Heart right ventricle (tissue), 16 donors: Measurements from ENCODE around the gene ZNF679. TPM values are rescaled to one million over a fixed set of nuclear protein-coding genes. Genes with fewer than 3 reads are reported as not detected.
"Not testable (repeated sequence)": the region's sequence is repeated elsewhere in the genome, so short reads cannot be mapped to it uniquely, and the experiment has no call there.

ENCODE experiments used
- ATAC-seq, 8 donors: fragments of 200-7000 bp; cut with Tn5 transposase; one replicate each; pipeline ENCODE4 v1.9.1; 2020; ENCODE audit warnings: mild to moderate bottlenecking in 8 of 8, moderate library complexity in 8 of 8, moderate number of reproducible peaks in 1 of 8
- DNase-seq, 2 donors: peaks; one replicate each; pipeline ENCODE4 v3.0.0-alpha.2; 2020
- H3K27ac ChIP-seq, 10 donors: fragments of 200-600 bp; sonication (generic) in 2 of 10; one replicate each; pipeline versions ENCODE4 v1.5.0 to v1.8.0; 2020 to 2022; ENCODE audit warnings: mild to moderate bottlenecking in 3 of 10
- H3K27me3 ChIP-seq, 7 donors: fragments of 200-600 bp; one replicate each; pipeline ENCODE4 v1.8.0; 2021 to 2022; ENCODE audit warnings: mild to moderate bottlenecking in 2 of 7
- H3K36me3 ChIP-seq, 9 donors: fragments of 200-600 bp; sonication (generic) in 1 of 9; one replicate each; pipeline versions ENCODE4 v1.5.0 to v1.8.0; 2020 to 2022; ENCODE audit warnings: mild to moderate bottlenecking in 2 of 9
- H3K4me1 ChIP-seq, 9 donors: fragments of 200-600 bp; sonication (generic) in 1 of 9; one replicate each; pipeline versions ENCODE4 v1.5.0 to v1.8.0; 2020 to 2022; ENCODE audit warnings: mild to moderate bottlenecking in 4 of 9
- H3K4me3 ChIP-seq, 10 donors: fragments of 200-600 bp; sonication (generic) in 2 of 10; one replicate each; pipeline versions ENCODE4 v1.5.0 to v1.8.0; 2020 to 2022; ENCODE audit warnings: mild to moderate bottlenecking in 7 of 10, moderate library complexity in 2 of 10
- H3K9me3 ChIP-seq, 11 donors: fragments of 200-600 bp in 10 of 11; sonication (generic) in 2 of 11; one replicate each; pipeline versions ENCODE4 v1.5.0 to v1.8.0; 2013 to 2022; ENCODE audit warnings: mild to moderate bottlenecking in 2 of 11, control low read depth in 1 of 11, moderate library complexity in 1 of 11
- whole genome bisulfite sequencing, 2 donors: extraction: QIAGEN DNeasy Blood & Tissue Kit; methylation state at CpG; one replicate each; pipeline ENCODE4 v1.1.7; 2013; ENCODE audit warnings: inconsistent platforms in 1 of 2; 5-methylcytosine and 5-hydroxymethylcytosine counted together
- intact Hi-C, 10 donors: fragments of 100-400 bp; cut with DNase I; formaldehyde crosslinking; loops; one replicate each; pipeline versions ENCODE4 v1.11.1 to v1.14.2; 2022
- polyA plus RNA-seq, 2 donors: library from polyadenylated mRNA; stranded (reverse); fragments of 200-250 nt; gene quantifications; one replicate each; pipeline ENCODE4 v1.2.3, GENCODE V29; 2013
- total RNA-seq, 10 donors: library from RNA; stranded (reverse); fragmentation: NEBNext Ultra II Directional in 3 of 10; extraction: Animal tissue kit (Norgen Biotek cat#: 25700) in 3 of 10; gene quantifications; one replicate each; pipeline versions ENCODE4 v1.2.1 to v1.2.4, GENCODE V29; 2021 to 2023
- TF ChIP-seq, protein P1 (sequence below), 9 donors: fragments of 200-600 bp; sonication (generic) in 2 of 9; IDR thresholded peaks; one replicate each; pipeline versions ENCODE4 v1.5.0 to v1.8.0; 2021 to 2022; ENCODE audit warnings: antibody characterized with exemption in 9 of 9, mild to moderate bottlenecking in 5 of 9, moderate library complexity in 1 of 9
- donor health status: Arrhythmogenic right ventricular cardiomyopathy.
- donor health status: ischemic (EF 13 %, LVEDD 7.1; RV severe dilation, severe dysfunction).
- donor health status: healthy with polysubstance abuse.
- donor health status: DM: no; HTN: yes; CAD: no.
- donor health status: DM: no; HTN: no; CAD: no.
- donor health status: ischemic (EF 25% LVEDD 6.9; RV normal size, moderate dysfunction).
- donor health status: ischemic (EF 25% LVEDD 5.7; RV mildly dilated, moderate dysfunction).
- donor health status: healthy.
- donor health status: DM: yes; HTN: yes; CAD: no.
- donor health status: Ischemic cardiomyopathy.
- donor health status: ischemic (EF 35%, LVEDD 5.7; RV mildly dilated, moderate dysfunction).
- donor health status: nonischemic (EF 11% LVEDD 7.7; RV severe dilation, severe dysfunction).
- donor health status: DM: yes; HTN: yes; CAD: no.
- donor health status: PGD.
- donor health status: ischemic (EF 29% LVEDD 5.4; RV normal size, mild dysfunction).
- donor health status: nonischemic (EF 23%, LVEDD 6.1; RV moderate dilation, normal function).

The ZNF679 gene
- total and polyA plus RNA-seq, 12 donors, result not detected

DNA sequence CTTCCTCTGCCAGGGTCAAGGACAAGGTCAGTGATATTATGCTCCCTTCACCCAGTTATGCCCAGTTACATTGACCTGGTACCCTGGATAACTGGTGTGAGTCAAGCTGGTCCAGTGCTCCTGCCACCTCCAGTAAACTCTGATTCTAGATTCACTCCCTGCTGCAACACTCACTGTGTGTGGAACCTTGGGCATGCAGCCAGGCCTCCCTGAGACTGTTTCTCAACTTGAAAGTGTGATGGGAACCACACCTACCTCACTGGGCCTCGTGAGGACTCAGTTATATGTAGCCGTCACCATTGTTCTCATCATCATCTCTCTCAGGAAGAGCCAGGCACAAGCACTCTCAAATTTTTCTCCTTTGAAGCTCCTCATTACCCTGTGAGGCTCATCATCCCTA is 84.6 kb downstream of the ZNF679 start:
- Histone ChIP-seq H3K9me3 (peaks cover 0 to 6% (median 0%) of the 10 kb centered on the region in 11 donors), H3K27me3 (no peaks in the 10 kb centered on the region), H3K4me1 (peaks cover 3 to 32% (median 19%) of the 10 kb centered on the region in 9 donors), H3K4me3 (no peak overlapping the region), H3K36me3 (peaks cover 0 to 2% (median 0%) of the 10 kb centered on the region in 9 donors), H3K27ac (peak overlapping the region in 1 of 10 donors; percentile 49)
- TF ChIP-seq, protein P1, sequence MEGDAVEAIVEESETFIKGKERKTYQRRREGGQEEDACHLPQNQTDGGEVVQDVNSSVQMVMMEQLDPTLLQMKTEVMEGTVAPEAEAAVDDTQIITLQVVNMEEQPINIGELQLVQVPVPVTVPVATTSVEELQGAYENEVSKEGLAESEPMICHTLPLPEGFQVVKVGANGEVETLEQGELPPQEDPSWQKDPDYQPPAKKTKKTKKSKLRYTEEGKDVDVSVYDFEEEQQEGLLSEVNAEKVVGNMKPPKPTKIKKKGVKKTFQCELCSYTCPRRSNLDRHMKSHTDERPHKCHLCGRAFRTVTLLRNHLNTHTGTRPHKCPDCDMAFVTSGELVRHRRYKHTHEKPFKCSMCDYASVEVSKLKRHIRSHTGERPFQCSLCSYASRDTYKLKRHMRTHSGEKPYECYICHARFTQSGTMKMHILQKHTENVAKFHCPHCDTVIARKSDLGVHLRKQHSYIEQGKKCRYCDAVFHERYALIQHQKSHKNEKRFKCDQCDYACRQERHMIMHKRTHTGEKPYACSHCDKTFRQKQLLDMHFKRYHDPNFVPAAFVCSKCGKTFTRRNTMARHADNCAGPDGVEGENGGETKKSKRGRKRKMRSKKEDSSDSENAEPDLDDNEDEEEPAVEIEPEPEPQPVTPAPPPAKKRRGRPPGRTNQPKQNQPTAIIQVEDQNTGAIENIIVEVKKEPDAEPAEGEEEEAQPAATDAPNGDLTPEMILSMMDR (IDR thresholded peaks at IDR 0.05), result no peak
- no peak for ATAC-seq
- DNase-seq, result peak in 1 of 2 donors; percentile 12
- 51 to 62% methylated on average over 2 of the region's 2 CpGs for WGBS, 2 donors
- intact Hi-C loops, result loop anchor here in 3 of 10 donors (10.0 kb wide), 4 partner anchors 242 to 572 kb away; partner anchors contain the start of gene ZNF680 (in 1 of the 3)

DNA sequence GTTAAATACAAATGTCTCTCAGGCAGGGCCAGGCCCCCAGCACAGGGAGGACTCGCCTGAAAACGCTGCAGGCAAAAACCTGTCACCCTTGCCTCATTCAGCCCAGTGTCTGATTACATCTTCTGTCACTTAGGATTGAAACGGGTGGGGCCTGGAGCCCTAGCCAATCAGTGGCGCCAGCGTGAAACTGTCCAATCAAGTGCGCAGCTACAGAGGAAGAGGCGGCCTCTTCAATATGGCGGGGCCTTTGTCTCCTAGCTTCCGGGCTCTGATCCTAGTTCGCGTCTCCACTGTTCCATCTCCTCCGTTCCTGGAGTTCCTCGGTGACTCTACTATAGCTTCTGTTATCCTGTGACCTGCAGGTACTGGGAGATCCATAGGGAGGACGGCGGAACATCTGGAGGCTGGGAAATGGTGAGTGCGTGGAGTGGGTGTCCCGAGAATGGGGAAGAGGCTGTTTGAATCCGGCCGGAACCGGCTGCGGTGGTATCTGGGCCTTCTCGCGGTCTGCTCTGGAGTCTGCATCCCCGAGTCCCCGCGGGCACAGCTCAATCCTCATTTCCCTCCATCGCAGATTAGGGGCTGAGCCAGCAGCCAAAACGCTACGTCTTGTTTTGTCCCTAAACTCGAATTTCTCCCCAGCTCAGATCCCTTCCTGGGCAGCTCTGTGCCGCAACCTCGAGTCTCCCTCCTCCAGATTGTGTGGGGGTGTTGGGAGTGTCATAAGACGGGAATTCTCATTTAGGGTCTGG is 85.6 kb downstream of the ZNF679 start, which contains the start of gene ZNF736:
TSS of gene ZNF736 (plus strand) at position 222 of the 752 bp plus-strand sequence. CDS start at position 412, 190 bp downstream.
- Histone ChIP-seq H3K27ac (peak within 1 kb of the TSS in 9 of 10 donors; percentile 42 to 92 (median 68)), H3K27me3 (no peaks in the 10 kb centered on the region), H3K4me3 (peak within 1 kb of the TSS; percentile 58 to 93 (median 80)), H3K4me1 (peaks cover 3 to 26% (median 19%) of the 10 kb centered on the region in 9 donors), H3K36me3 (peaks cover 0 to 2% (median 0%) of the 10 kb centered on the region in 9 donors), H3K9me3 (peaks cover 0 to 6% (median 0%) of the 10 kb centered on the region in 11 donors)
- ATAC-seq (peak; percentile 99 to 100 (median 100)), DNase-seq (peak; percentile 85 to 92)
- TF ChIP-seq, protein P1 (IDR thresholded peaks at IDR 0.05), result no peak
- 0% methylated on average over 33 of the region's 33 CpGs for WGBS, 2 donors
- intact Hi-C loops, result loop anchor here in 3 of 10 donors (10.0 kb wide), 4 partner anchors 241 to 571 kb away; partner anchors contain the start of gene ZNF680 (in 1 of the 3)

DNA sequence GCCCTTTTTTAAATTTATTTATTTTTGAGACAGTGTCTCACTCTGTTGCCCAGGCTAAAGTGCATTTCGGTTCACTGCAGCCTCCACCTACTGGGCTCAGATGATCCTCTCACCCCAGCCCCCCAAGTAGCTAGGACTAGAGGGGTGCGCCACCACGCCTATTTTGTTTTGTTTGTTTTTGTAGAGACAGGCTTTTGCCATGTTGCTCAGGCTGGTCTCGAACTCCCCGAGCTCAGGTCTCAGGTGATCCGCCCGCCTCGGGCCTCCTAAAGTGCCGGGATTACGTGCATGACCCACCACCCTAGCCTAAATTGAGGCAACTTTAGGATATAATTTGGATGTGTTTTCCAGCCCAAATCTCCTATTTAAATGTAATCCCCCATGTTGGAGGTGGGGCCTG is 86.3 kb downstream of the ZNF679 start:
- Histone ChIP-seq H3K27me3 (no peaks in the 10 kb centered on the region), H3K9me3 (peaks cover 0 to 6% (median 0%) of the 10 kb centered on the region in 11 donors), H3K4me3 (peak overlapping the region; percentile 58 to 93 (median 80)), H3K36me3 (peaks cover 0 to 2% (median 0%) of the 10 kb centered on the region in 9 donors), H3K4me1 (peaks cover 3 to 26% (median 19%) of the 10 kb centered on the region in 9 donors), H3K27ac (peak overlapping the region in 5 of 10 donors; percentile 64 to 92 (median 74))
- ATAC-seq, result no peak
- TF ChIP-seq, protein P1 (IDR thresholded peaks at IDR 0.05), result no peak
- 18 to 23% methylated on average over 10 of the region's 10 CpGs for WGBS, 2 donors
- intact Hi-C loops, result loop anchor here in 3 of 10 donors (10.0 kb wide), 4 partner anchors 240 to 570 kb away; partner anchors contain the start of gene ZNF680 (in 1 of the 3)
- no peak for DNase-seq

DNA sequence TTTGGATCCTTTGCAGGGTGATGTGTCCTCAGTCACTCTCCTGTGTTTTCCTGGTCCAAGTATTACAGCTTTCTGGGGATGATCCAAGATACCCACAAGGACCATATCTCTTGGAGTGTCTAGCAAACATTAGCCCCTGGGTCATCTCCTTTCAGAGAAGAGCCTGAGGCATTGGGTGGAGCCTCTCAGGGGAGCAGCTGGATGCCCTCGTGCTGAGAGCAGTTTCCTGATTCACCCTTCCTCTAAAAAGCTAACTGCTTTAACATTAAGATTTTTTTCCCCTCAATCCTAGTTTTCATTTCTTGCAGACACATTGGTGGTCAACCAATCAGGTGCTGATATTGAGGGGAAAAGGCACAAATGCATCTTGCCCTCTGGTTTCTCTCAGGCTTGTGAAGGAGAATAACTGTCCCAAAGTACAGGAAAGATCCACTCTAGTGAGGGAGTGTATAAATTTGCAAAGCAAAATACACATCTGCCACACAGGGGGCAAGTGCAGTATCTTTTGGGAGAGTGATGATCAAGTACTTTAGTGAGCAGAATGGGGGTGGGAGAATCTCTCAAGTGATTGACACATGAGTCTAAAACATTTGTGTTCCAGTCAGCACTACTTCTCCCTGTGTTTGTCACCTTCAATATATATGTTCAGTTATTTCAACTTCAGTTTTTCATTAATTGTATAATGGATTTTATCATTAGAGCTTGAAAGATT is 87.9 kb downstream of the ZNF679 start:
- not testable (repeated sequence) for H3K9me3 ChIP-seq

More for the DNA sequence above, 87.9 kb downstream of the ZNF679 start:
- ATAC-seq, H3K27me3 ChIP-seq, H3K36me3 ChIP-seq, DNase-seq, H3K4me3 ChIP-seq, H3K27ac ChIP-seq: not testable (repeated sequence)
- H3K4me1 ChIP-seq, result peaks cover 3 to 26% (median 19%) of the 10 kb centered on the region in 9 donors
- intact Hi-C loops, result loop anchor here in 3 of 10 donors (10.0 kb wide), 4 partner anchors 239 to 569 kb away; partner anchors contain the start of gene ZNF680 (in 1 of the 3)
- 37 to 51% methylated on average over 1 of the region's 1 CpG for WGBS, 2 donors

Other genes starting within 250 kb of the ZNF679 start
- gene ZNF722, start 229.6 kb upstream of the ZNF679 start, total RNA-seq, result not detected
- gene ZNF722, start 229.6 kb upstream of the ZNF679 start, polyA plus RNA-seq, result not detected
- gene ZNF727, start 183.0 kb upstream of the ZNF679 start, total RNA-seq, result 1 to 10 TPM; 1.4 to 5.1 (median 2.5) TPM
- under 1 TPM in 1 of 2 donors, not detected in 1; 0.29 TPM for gene ZNF727, start 183.0 kb upstream of the ZNF679 start, polyA plus RNA-seq
- gene ZNF735, start 21.3 kb upstream of the ZNF679 start, total RNA-seq, result not detected
- gene ZNF735, start 21.3 kb upstream of the ZNF679 start, polyA plus RNA-seq, result not detected
- 1 to 10 TPM; 4.4 to 8.4 (median 6.4) TPM for gene ZNF736, start 85.5 kb downstream of the ZNF679 start, total RNA-seq
- gene ZNF736, start 85.5 kb downstream of the ZNF679 start, polyA plus RNA-seq, result 1 to 10 TPM in 1 of 2 donors, under 1 TPM in 1; 0.93 to 6.4 TPM